Epithelial cell of esophagus (primary cell): Measurements from ENCODE around the gene SETBP1.

ENCODE experiments used
- DNase-seq: peaks from one replicate; pipeline ENCODE4 v3.0.0; 2010; ENCODE audit warnings: low read depth
- H3K4me3 ChIP-seq: 2 replicates; pipeline ENCODE4 v1.5.1; 2011; ENCODE audit warnings: mild to moderate bottlenecking, low read length, control low read depth
- TF ChIP-seq, protein P1 (sequence below): IDR thresholded peaks from 2 replicates; pipeline ENCODE4 v1.5.1; 2011; ENCODE audit warnings: low read depth, mild to moderate bottlenecking, low read length, control low read depth, inconsistent platforms; ENCODE audit not compliant: insufficient read depth; ENCODE audit errors: missing control alignments

Gene SETBP1

DNA sequence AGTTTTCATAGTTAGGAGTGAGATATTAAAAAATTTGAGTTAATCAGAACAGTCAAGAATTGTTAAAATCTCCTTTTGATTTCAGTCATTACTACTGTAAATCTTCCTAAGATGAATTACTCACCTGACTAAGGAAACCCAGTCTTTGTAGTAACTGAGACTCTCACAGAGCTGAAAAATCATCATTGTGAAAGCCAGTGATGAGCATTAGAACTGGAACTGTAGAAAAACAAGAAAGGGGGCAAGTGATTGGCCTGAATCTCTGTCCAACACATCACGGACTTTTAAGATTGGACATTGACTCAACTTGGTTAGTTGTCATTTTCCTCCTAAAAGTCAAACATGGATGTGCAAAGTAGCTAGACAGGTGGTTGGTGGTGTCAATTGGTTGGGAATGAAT is 21.9 kb downstream of the SETBP1 start:
- TF ChIP-seq, protein P1, sequence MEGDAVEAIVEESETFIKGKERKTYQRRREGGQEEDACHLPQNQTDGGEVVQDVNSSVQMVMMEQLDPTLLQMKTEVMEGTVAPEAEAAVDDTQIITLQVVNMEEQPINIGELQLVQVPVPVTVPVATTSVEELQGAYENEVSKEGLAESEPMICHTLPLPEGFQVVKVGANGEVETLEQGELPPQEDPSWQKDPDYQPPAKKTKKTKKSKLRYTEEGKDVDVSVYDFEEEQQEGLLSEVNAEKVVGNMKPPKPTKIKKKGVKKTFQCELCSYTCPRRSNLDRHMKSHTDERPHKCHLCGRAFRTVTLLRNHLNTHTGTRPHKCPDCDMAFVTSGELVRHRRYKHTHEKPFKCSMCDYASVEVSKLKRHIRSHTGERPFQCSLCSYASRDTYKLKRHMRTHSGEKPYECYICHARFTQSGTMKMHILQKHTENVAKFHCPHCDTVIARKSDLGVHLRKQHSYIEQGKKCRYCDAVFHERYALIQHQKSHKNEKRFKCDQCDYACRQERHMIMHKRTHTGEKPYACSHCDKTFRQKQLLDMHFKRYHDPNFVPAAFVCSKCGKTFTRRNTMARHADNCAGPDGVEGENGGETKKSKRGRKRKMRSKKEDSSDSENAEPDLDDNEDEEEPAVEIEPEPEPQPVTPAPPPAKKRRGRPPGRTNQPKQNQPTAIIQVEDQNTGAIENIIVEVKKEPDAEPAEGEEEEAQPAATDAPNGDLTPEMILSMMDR: no peak
- no peak overlapping the region for H3K4me3 ChIP-seq
- no peak for DNase-seq

GRCh38 chr18:44704135-44704789 is 23.6 kb downstream of the SETBP1 start:
- DNase-seq: no peak
- TF ChIP-seq, protein P1: no peak

GRCh38 chr18:44705075-44705675 is 24.5 kb downstream of the SETBP1 start:
- DNase-seq: no peak
- H3K4me3 ChIP-seq: no peak overlapping the region
- TF ChIP-seq, protein P1: no peak

More at GRCh38 chr18:44704135-44704789, 23.6 kb downstream of the SETBP1 start:
- H3K4me3 ChIP-seq: no peak overlapping the region

GRCh38 chr18:44708451-44709083 is 27.9 kb downstream of the SETBP1 start:
- TF ChIP-seq, protein P1: no peak
- DNase-seq: no peak
- no peak overlapping the region for H3K4me3 ChIP-seq

DNA sequence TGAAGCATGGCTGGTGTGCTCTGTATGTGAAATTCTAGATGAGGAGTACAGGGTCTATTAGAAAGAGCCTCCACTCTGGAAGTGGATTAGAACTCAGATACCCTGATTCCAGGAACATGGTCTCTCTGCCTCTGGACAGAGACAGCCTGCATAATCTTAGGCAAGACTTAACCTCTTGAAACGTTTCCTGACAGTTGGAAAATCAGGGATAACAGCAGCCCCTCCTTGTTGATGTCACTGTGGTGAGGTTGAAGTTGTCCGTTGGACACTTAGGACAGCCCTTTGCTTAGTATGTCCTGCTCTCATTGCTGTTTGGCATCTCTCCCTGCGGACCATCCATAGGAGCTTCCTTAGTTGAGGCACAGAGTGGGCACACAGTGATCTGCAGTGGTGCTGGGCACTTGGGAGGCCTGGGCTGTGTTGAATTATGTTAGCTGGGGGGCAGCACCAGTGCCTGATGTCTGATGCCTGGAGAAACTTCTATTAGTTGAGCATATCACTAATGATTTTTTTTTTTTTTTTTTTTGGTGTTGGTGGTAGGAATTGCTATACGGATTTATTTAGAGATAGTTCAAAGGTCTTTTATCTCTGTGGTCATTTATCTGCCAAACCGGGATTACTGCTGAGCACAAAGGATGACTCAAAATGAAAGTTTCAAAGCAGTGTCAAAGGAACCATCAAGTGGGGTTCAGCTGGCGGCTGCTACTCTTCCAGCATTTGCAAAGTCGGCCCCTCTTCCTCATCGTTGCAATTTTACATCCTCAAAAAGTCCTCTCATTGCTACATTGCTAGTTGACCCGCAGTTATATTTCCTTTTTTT is 28.8 kb downstream of the SETBP1 start:
- H3K4me3 ChIP-seq: no peak overlapping the region
- no peak for DNase-seq
- TF ChIP-seq, protein P1: no peak

DNA sequence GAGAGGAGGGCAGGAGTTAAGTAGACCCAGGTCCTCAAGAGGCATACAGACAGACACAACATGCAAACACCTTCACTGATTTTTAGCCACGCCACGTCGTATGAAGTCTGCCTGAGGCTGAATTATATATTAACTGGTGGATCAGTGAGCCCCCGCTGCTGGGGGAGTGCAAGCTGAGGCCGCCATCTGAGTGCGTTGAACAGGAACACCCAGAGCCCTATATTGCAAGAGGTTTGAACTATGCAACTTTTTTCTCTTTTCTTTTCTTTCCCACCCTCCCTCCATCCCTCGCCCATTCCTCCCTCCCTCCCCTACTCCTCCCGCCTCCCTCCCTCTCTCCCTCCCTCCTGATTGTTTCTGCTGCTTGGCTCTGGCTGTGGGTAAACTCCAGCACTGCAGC is 30.2 kb downstream of the SETBP1 start:
- H3K4me3 ChIP-seq: no peak overlapping the region
- no peak for DNase-seq
- TF ChIP-seq, protein P1: no peak
